Smooth muscle cell (in vitro differentiated cells): Measurements from ENCODE around the gene IDH3G. TPM values are rescaled to one million over a fixed set of nuclear protein-coding genes. Genes with fewer than 3 reads are reported as not detected.

Experiments used
- DNase-seq: peaks from one replicate; lab custom pipeline; 2025; ENCODE audit not compliant: unreplicated experiment; lab: John Stamatoyannopoulos, UW
- H2AFZ ChIP-seq: fragments of 200-600 bp; sonication (generic); 2 replicates; pipeline ENCODE4 v1.6.0; 2016; ENCODE audit warnings: antibody characterized with exemption, low read depth, mild to moderate bottlenecking
- H3F3A ChIP-seq: fragments of 200-600 bp; sonication (generic); 2 replicates; pipeline ENCODE4 v1.6.0; 2017; ENCODE audit warnings: antibody characterized with exemption, low read depth
- H3K27ac ChIP-seq: fragments of 200-600 bp; sonication (generic); 2 replicates; pipeline ENCODE4 v1.5.1; 2016; ENCODE audit warnings: low read depth, mild to moderate bottlenecking
- H3K27me3 ChIP-seq: fragments of 200-600 bp; sonication (generic); 2 replicates; pipeline ENCODE4 v1.6.1; 2016; ENCODE audit warnings: low read depth, mild to moderate bottlenecking
- H3K36me3 ChIP-seq: fragments of 200-600 bp; sonication (generic); 2 replicates; pipeline ENCODE4 v1.5.1; 2016; ENCODE audit warnings: low read depth
- H3K4me1 ChIP-seq: fragments of 200-600 bp; sonication (generic); 2 replicates; pipeline ENCODE4 v1.5.1; 2016; ENCODE audit warnings: low read depth
- H3K4me2 ChIP-seq: fragments of 200-600 bp; sonication (generic); 2 replicates; pipeline ENCODE4 v1.6.0; 2016; ENCODE audit warnings: mild to moderate bottlenecking
- H3K4me3 ChIP-seq: fragments of 200-600 bp; sonication (generic); 2 replicates; pipeline ENCODE4 v1.5.1; 2016; ENCODE audit warnings: mild to moderate bottlenecking
- H3K79me2 ChIP-seq: fragments of 200-600 bp; sonication (generic); 2 replicates; pipeline ENCODE4 v1.6.0; 2016; ENCODE audit warnings: low read depth, mild to moderate bottlenecking
- H3K9ac ChIP-seq: fragments of 200-600 bp; sonication (generic); 2 replicates; pipeline ENCODE4 v1.6.0; 2016; ENCODE audit warnings: low read depth
- H3K9me3 ChIP-seq: fragments of 200-600 bp; sonication (generic); replicated peaks from 2 replicates; pipeline ENCODE4 v1.5.1; 2016; ENCODE audit warnings: low read depth
- H4K20me1 ChIP-seq: fragments of 200-600 bp; sonication (generic); 2 replicates; pipeline ENCODE4 v1.6.0; 2016; ENCODE audit warnings: low read depth
- WGBS: methylation state at CpG from one replicate; pipeline ENCODE4 v1.1.7; 2016; ENCODE audit warnings: low lambda C conversion rate; 5-methylcytosine and 5-hydroxymethylcytosine counted together
- polyA plus RNA-seq: library from polyadenylated mRNA; unstranded; fragments of >200 nt; fragmentation: Nextera tagmentation; extraction: Ambion mirVana; gene quantifications from 2 replicates; pipeline ENCODE4 v1.2.1, GENCODE V29; 2016
- total RNA-seq: library from RNA; depleted of rRNA; stranded (reverse); fragments of >200 nt; gene quantifications from 2 replicates; pipeline ENCODE4 v1.2.3, GENCODE V29; 2014
- TF ChIP-seq, protein P1 (sequence below): fragments of 200-600 bp; sonication (generic); IDR thresholded peaks from 2 replicates; pipeline ENCODE4 v1.5.1; 2017; ENCODE audit warnings: borderline replicate concordance, mild to moderate bottlenecking, antibody characterized with exemption; ENCODE audit not compliant: insufficient read depth, poor library complexity, severe bottlenecking

IDH3G gene
- total RNA-seq (63.3 and 86.0 TPM in 2 replicates), polyA plus RNA-seq (88.9 and 89.7 TPM in 2 replicates)

GRCh38 chrX:153794018-153794896 is at the start of gene IDH3G, which contains the start of gene SSR4:
Gene IDH3G, minus strand, starts transcription at chrX:153794375. Its CDS starts 49 bp downstream, at chrX:153794326.
Gene SSR4, plus strand, starts transcription at chrX:153794668. Its CDS starts 20 bp downstream, at chrX:153794688.
- Histone ChIP-seq H3K4me2 (peak within 1 kb of the TSS; percentile 88), H3K4me1 (no peaks in the 10 kb centered on the region), H3K9ac (peak within 1 kb of the TSS; percentile 97), H3K36me3 (no peaks in the 10 kb centered on the region), H3K9me3 (no peaks in the 10 kb centered on the region), H3F3A (no peaks in the 10 kb centered on the region), H3K79me2 (peaks cover 32% of the 10 kb centered on the region), H3K27me3 (no peaks in the 10 kb centered on the region), H2AFZ (peak within 1 kb of the TSS; percentile 89), H3K4me3 (peak within 1 kb of the TSS; percentile 79), H3K27ac (peak within 1 kb of the TSS; percentile 97), H4K20me1 (no peaks in the 10 kb centered on the region)
- 39% methylated on average over 69 of the region's 92 CpGs for WGBS
- TF ChIP-seq, protein P1, sequence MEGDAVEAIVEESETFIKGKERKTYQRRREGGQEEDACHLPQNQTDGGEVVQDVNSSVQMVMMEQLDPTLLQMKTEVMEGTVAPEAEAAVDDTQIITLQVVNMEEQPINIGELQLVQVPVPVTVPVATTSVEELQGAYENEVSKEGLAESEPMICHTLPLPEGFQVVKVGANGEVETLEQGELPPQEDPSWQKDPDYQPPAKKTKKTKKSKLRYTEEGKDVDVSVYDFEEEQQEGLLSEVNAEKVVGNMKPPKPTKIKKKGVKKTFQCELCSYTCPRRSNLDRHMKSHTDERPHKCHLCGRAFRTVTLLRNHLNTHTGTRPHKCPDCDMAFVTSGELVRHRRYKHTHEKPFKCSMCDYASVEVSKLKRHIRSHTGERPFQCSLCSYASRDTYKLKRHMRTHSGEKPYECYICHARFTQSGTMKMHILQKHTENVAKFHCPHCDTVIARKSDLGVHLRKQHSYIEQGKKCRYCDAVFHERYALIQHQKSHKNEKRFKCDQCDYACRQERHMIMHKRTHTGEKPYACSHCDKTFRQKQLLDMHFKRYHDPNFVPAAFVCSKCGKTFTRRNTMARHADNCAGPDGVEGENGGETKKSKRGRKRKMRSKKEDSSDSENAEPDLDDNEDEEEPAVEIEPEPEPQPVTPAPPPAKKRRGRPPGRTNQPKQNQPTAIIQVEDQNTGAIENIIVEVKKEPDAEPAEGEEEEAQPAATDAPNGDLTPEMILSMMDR = no peak
- DNase-seq = peak; percentile 89

DNA sequence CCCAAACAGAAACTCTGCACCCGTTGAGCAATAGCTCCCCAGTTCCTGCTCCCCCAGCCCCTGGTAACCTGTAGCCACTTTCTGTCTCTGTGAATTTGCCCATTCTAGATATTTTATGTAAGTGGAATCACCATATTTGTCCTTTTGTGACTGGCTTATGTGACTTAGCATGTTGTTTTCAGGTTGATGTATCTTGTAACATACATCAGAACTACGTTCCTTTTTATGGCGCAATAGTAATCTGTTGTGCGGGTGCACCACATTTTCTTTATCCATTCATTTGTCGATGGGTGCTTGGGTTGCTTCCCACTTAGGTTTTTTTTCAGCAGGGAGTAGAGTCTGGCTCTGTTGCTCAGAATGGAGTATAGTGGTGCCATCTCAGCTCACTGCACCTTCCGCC is 42.7 kb upstream of the IDH3G start:
- Histone ChIP-seq H3K9ac (no peak overlapping the region), H3K79me2 (no peaks in the 10 kb centered on the region), H4K20me1 (no peaks in the 10 kb centered on the region), H3K4me3 (no peak overlapping the region), H3K27me3 (no peaks in the 10 kb centered on the region), H3K4me2 (no peak overlapping the region), H3K9me3 (no peaks in the 10 kb centered on the region), H3K36me3 (no peaks in the 10 kb centered on the region), H3F3A (no peaks in the 10 kb centered on the region), H3K27ac (no peak overlapping the region), H2AFZ (no peak overlapping the region), H3K4me1 (no peaks in the 10 kb centered on the region)
- WGBS = 89% methylated on average over 6 of the region's 6 CpGs
- DNase-seq = no peak
- TF ChIP-seq, protein P1 = no peak

DNA sequence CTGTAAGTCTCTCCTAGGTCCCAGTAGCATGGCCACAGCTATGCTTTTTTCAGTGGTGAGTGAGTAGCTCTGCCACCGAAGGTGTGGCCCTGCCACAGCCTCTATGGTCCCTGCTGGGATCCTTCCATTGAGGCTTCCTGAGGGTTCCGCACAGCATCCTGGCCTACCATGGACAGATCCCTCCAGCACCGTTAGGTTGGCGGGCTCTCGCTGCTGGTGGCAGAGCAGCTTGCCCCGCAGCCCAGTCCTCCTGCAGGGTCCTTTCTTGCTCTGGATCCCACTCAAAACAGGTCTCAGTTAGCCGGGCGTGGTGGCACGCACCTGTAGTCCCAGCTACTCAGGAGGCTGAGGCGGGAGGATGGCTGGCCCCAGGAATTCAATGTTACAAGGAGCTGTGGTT is 38.6 kb upstream of the IDH3G start:
- Histone ChIP-seq H3K4me1 (peaks cover 6% of the 10 kb centered on the region), H3K36me3 (no peaks in the 10 kb centered on the region), H2AFZ (no peak overlapping the region), H3K4me3 (no peak overlapping the region), H3K79me2 (no peaks in the 10 kb centered on the region), H3K27ac (no peak overlapping the region), H3K9me3 (no peaks in the 10 kb centered on the region), H3K27me3 (peaks cover 5% of the 10 kb centered on the region), H3K4me2 (no peak overlapping the region), H3K9ac (no peak overlapping the region), H3F3A (no peaks in the 10 kb centered on the region), H4K20me1 (no peaks in the 10 kb centered on the region)
- 75% methylated on average over 9 of the region's 10 CpGs for WGBS
- no peak for DNase-seq
- TF ChIP-seq, protein P1 = no peak
